ENCODE measurements around the gene MMP23B.

The MMP23B gene

GRCh38 chr1:1616045-1616790 lies 15.8 kb upstream of the MMP23B start:
- TF ChIP-seq CTCF (IDR thresholded peaks at IDR 0.05; ENCODE audit: insufficient read depth, low read depth, low read length, missing control alignments), result no peak
- H3K4me3 ChIP-seq (ENCODE audit: low read length), result peak overlapping the region; percentile 62
- DNase-seq (ENCODE audit: low read depth), result peak; percentile 50

GRCh38 chr1:1616838-1617237 lies 15.1 kb upstream of the MMP23B start:
- H3K4me3 ChIP-seq (ENCODE audit: low read length), result peak overlapping the region; percentile 62
- TF ChIP-seq CTCF (IDR thresholded peaks at IDR 0.05; ENCODE audit: insufficient read depth, low read depth, low read length, missing control alignments), result no peak
- no peak for DNase-seq (ENCODE audit: low read depth)

GRCh38 chr1:1617516-1617915 lies 14.5 kb upstream of the MMP23B start:
- H3K4me3 ChIP-seq (ENCODE audit: low read length), result no peak overlapping the region
- no peak for DNase-seq (ENCODE audit: low read depth)
- TF ChIP-seq CTCF (IDR thresholded peaks at IDR 0.05; ENCODE audit: insufficient read depth, low read depth, low read length, missing control alignments), result no peak

GRCh38 chr1:1617925-1618324 lies 14.0 kb upstream of the MMP23B start:
- H3K4me3 ChIP-seq (ENCODE audit: low read length), result no peak overlapping the region
- no peak for TF ChIP-seq CTCF (IDR thresholded peaks at IDR 0.05; ENCODE audit: insufficient read depth, low read depth, low read length, missing control alignments)
- no peak for DNase-seq (ENCODE audit: low read depth)

GRCh38 chr1:1618396-1619068 lies 13.4 kb upstream of the MMP23B start:
- no peak for TF ChIP-seq CTCF (IDR thresholded peaks at IDR 0.05; ENCODE audit: insufficient read depth, low read depth, low read length, missing control alignments)
- no peak for DNase-seq (ENCODE audit: low read depth)
- H3K4me3 ChIP-seq (ENCODE audit: low read length), result no peak overlapping the region

- H3K4me3 ChIP-seq (ENCODE audit: low read length), result no peak overlapping the region
- TF ChIP-seq CTCF (IDR thresholded peaks at IDR 0.05; ENCODE audit: insufficient read depth, low read depth, low read length, missing control alignments), result peak; percentile 21
- no peak for DNase-seq (ENCODE audit: low read depth)
Observed at GRCh38 chr1:1619917-1620361, 12.0 kb upstream of the MMP23B start.
